ENCODE measurements around the gene PHC3.

- no peak for TF ChIP-seq MAX (IDR thresholded peaks at IDR 0.05)
- TF ChIP-seq, protein P1, sequence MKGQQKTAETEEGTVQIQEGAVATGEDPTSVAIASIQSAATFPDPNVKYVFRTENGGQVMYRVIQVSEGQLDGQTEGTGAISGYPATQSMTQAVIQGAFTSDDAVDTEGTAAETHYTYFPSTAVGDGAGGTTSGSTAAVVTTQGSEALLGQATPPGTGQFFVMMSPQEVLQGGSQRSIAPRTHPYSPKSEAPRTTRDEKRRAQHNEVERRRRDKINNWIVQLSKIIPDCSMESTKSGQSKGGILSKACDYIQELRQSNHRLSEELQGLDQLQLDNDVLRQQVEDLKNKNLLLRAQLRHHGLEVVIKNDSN (IDR thresholded peaks at IDR 0.05) = no peak
- no peak for TF ChIP-seq TCF12 (IDR thresholded peaks at IDR 0.05; ENCODE audit: low read depth)
- TF ChIP-seq EP300 (IDR thresholded peaks at IDR 0.05; ENCODE audit: borderline replicate concordance) = no peak
- no peak for TF ChIP-seq CEBPB (IDR thresholded peaks at IDR 0.05)
- no peak for TF ChIP-seq YY1 (IDR thresholded peaks at IDR 0.05; ENCODE audit: low read depth)
- TF ChIP-seq RAD21 (IDR thresholded peaks at IDR 0.05; ENCODE audit: low read depth) = no peak
- TF ChIP-seq, protein P2, sequence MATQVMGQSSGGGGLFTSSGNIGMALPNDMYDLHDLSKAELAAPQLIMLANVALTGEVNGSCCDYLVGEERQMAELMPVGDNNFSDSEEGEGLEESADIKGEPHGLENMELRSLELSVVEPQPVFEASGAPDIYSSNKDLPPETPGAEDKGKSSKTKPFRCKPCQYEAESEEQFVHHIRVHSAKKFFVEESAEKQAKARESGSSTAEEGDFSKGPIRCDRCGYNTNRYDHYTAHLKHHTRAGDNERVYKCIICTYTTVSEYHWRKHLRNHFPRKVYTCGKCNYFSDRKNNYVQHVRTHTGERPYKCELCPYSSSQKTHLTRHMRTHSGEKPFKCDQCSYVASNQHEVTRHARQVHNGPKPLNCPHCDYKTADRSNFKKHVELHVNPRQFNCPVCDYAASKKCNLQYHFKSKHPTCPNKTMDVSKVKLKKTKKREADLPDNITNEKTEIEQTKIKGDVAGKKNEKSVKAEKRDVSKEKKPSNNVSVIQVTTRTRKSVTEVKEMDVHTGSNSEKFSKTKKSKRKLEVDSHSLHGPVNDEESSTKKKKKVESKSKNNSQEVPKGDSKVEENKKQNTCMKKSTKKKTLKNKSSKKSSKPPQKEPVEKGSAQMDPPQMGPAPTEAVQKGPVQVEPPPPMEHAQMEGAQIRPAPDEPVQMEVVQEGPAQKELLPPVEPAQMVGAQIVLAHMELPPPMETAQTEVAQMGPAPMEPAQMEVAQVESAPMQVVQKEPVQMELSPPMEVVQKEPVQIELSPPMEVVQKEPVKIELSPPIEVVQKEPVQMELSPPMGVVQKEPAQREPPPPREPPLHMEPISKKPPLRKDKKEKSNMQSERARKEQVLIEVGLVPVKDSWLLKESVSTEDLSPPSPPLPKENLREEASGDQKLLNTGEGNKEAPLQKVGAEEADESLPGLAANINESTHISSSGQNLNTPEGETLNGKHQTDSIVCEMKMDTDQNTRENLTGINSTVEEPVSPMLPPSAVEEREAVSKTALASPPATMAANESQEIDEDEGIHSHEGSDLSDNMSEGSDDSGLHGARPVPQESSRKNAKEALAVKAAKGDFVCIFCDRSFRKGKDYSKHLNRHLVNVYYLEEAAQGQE (IDR thresholded peaks at IDR 0.05; ENCODE audit: low read depth) = no peak
- no peak for TF ChIP-seq TEAD4 (IDR thresholded peaks at IDR 0.05)
- no peak for TF ChIP-seq TAF1 (IDR thresholded peaks at IDR 0.05; ENCODE audit: low read depth)
- TF ChIP-seq EGR1 (IDR thresholded peaks at IDR 0.05) = no peak
Measured at GRCh38 chr3:170128977-170129431, 52.5 kb downstream of the PHC3 start.

Data from Ishikawa (cell line).